ENCODE results near the gene AP1AR.

The AP1AR gene

GRCh38 chr4:112289407-112290253 is 58.0 kb downstream of the AP1AR start:
- no peak overlapping the region for H2AK5ac ChIP-seq (ENCODE audit: low read depth, low read length)
- no CpG with 5 or more reads among the region's 10 CpGs for WGBS, 2 donors (ENCODE audit: extremely low coverage in 2 of 2, insufficient read length in 2 of 2, insufficient replicate concordance in 1 of 2)

GRCh38 chr4:112290341-112290740 is 58.8 kb downstream of the AP1AR start:
- H3K27me3 ChIP-seq (ENCODE audit: control insufficient read depth in 3 of 3, insufficient read depth in 3 of 3, low read depth in 1 of 3, low read length in 3 of 3) = peaks cover 0 to 24% (median 0%) of the 10 kb centered on the region in 3 experiments
- H3K4me1 ChIP-seq (ENCODE audit: control insufficient read depth in 2 of 2, insufficient read depth in 1 of 2, low read depth in 1 of 2, low read length in 2 of 2) = peaks cover 0 to 3% of the 10 kb centered on the region in 2 donors
- no peak overlapping the region for H3K27ac ChIP-seq (replicated peaks; ENCODE audit: low read length)
- H2BK15ac ChIP-seq (ENCODE audit: low read length) = no peak overlapping the region
- no peak overlapping the region for H2AFZ ChIP-seq (ENCODE audit: low read length)
- H3K23ac ChIP-seq (ENCODE audit: low read depth, low read length, poor library complexity) = no peak overlapping the region
- H4K91ac ChIP-seq (ENCODE audit: low read depth, low read length, poor library complexity) = no peak overlapping the region
- no peak overlapping the region for H3K14ac ChIP-seq (ENCODE audit: low read length)
- no peak overlapping the region for H2BK120ac ChIP-seq (ENCODE audit: low read depth, low read length)
- H2AK5ac ChIP-seq (ENCODE audit: low read depth, low read length) = no peak overlapping the region
- no peaks in the 10 kb centered on the region for H3K79me1 ChIP-seq (ENCODE audit: low read depth, low read length)
- no peak overlapping the region for H2BK5ac ChIP-seq (ENCODE audit: low read length)
- H3K36me3 ChIP-seq (replicated peaks in 1 of 2; ENCODE audit: control insufficient read depth in 2 of 2, insufficient read depth in 2 of 2, low read length in 2 of 2) = no peaks in the 10 kb centered on the region
- no peak for DNase-seq (ENCODE audit: low spot score)
- no peak overlapping the region for H3K18ac ChIP-seq (ENCODE audit: low read length)
- H3K4me3 ChIP-seq (ENCODE audit: low read length in 2 of 2) = no peak overlapping the region
- H3K9me3 ChIP-seq (replicated peaks in 1 of 2; ENCODE audit: control insufficient read depth in 2 of 2, insufficient read depth in 1 of 2, low read depth in 1 of 2, low read length in 2 of 2) = peaks cover 0 to 4% of the 10 kb centered on the region in 2 donors
- H3K9ac ChIP-seq (ENCODE audit: low read depth, low read length, poor library complexity) = no peak overlapping the region
- no peak overlapping the region for H2BK12ac ChIP-seq (ENCODE audit: low read length)
- H3K4me2 ChIP-seq (ENCODE audit: insufficient read depth, low read length, poor library complexity, severe bottlenecking) = no peak overlapping the region
- no peak overlapping the region for H4K8ac ChIP-seq (ENCODE audit: low read depth, low read length)
- WGBS, 2 donors (ENCODE audit: extremely low coverage in 2 of 2, insufficient read length in 2 of 2, insufficient replicate concordance in 1 of 2) = no CpG with 5 or more reads among the region's 3 CpGs
- no peak overlapping the region for H3K4ac ChIP-seq (ENCODE audit: low read length)

More at GRCh38 chr4:112289407-112290253, 58.0 kb downstream of the AP1AR start:
- no peak overlapping the region for H3K18ac ChIP-seq (ENCODE audit: low read length)
- no peak overlapping the region for H3K14ac ChIP-seq (ENCODE audit: low read length)
- DNase-seq (ENCODE audit: low spot score) = no peak
- no peak overlapping the region for H3K27ac ChIP-seq (replicated peaks; ENCODE audit: low read length)
- H3K4me1 ChIP-seq (ENCODE audit: control insufficient read depth in 2 of 2, insufficient read depth in 1 of 2, low read depth in 1 of 2, low read length in 2 of 2) = peaks cover 0 to 3% of the 10 kb centered on the region in 2 donors
- H3K27me3 ChIP-seq (ENCODE audit: control insufficient read depth in 3 of 3, insufficient read depth in 3 of 3, low read depth in 1 of 3, low read length in 3 of 3) = peaks cover 0 to 24% (median 0%) of the 10 kb centered on the region in 3 experiments
- no peak overlapping the region for H2BK5ac ChIP-seq (ENCODE audit: low read length)
- H3K79me1 ChIP-seq (ENCODE audit: low read depth, low read length) = no peaks in the 10 kb centered on the region
- no peak overlapping the region for H4K91ac ChIP-seq (ENCODE audit: low read depth, low read length, poor library complexity)
- H2BK120ac ChIP-seq (ENCODE audit: low read depth, low read length) = no peak overlapping the region
- no peak overlapping the region for H2AFZ ChIP-seq (ENCODE audit: low read length)
- no peak overlapping the region for H3K4me2 ChIP-seq (ENCODE audit: insufficient read depth, low read length, poor library complexity, severe bottlenecking)
- H2BK15ac ChIP-seq (ENCODE audit: low read length) = no peak overlapping the region
- no peak overlapping the region for H3K23ac ChIP-seq (ENCODE audit: low read depth, low read length, poor library complexity)
- H3K9me3 ChIP-seq (replicated peaks in 1 of 2; ENCODE audit: control insufficient read depth in 2 of 2, insufficient read depth in 1 of 2, low read depth in 1 of 2, low read length in 2 of 2) = peaks cover 0 to 4% of the 10 kb centered on the region in 2 donors
- H3K9ac ChIP-seq (ENCODE audit: low read depth, low read length, poor library complexity) = no peak overlapping the region
- H3K4me3 ChIP-seq (ENCODE audit: low read length in 2 of 2) = no peak overlapping the region
- no peak overlapping the region for H2BK12ac ChIP-seq (ENCODE audit: low read length)
- H3K4ac ChIP-seq (ENCODE audit: low read length) = no peak overlapping the region
- H4K8ac ChIP-seq (ENCODE audit: low read depth, low read length) = no peak overlapping the region
- H3K36me3 ChIP-seq (replicated peaks in 1 of 2; ENCODE audit: control insufficient read depth in 2 of 2, insufficient read depth in 2 of 2, low read length in 2 of 2) = no peaks in the 10 kb centered on the region

- no peak within 1 kb of the TSS for H2AK5ac ChIP-seq (ENCODE audit: low read depth, low read length)
- H2BK120ac ChIP-seq (ENCODE audit: low read depth, low read length) = no peak within 1 kb of the TSS
- no peaks in the 10 kb centered on the region for H3K27me3 ChIP-seq (ENCODE audit: control insufficient read depth in 3 of 3, insufficient read depth in 3 of 3, low read depth in 1 of 3, low read length in 3 of 3)
- H3K4me1 ChIP-seq (ENCODE audit: control insufficient read depth in 2 of 2, insufficient read depth in 1 of 2, low read depth in 1 of 2, low read length in 2 of 2) = no peaks in the 10 kb centered on the region
- H3K79me1 ChIP-seq (ENCODE audit: low read depth, low read length) = no peaks in the 10 kb centered on the region
- H2AFZ ChIP-seq (ENCODE audit: low read length) = peak within 1 kb of the TSS; percentile 84
- peak within 1 kb of the TSS in 1 of 2 donors; percentile 26 for H3K4me3 ChIP-seq (ENCODE audit: low read length in 2 of 2)
- DNase-seq (ENCODE audit: low spot score) = no peak
- H3K9me3 ChIP-seq (replicated peaks in 1 of 2; ENCODE audit: control insufficient read depth in 2 of 2, insufficient read depth in 1 of 2, low read depth in 1 of 2, low read length in 2 of 2) = no peaks in the 10 kb centered on the region
- H2BK12ac ChIP-seq (ENCODE audit: low read length) = no peak within 1 kb of the TSS
- no CpG with 5 or more reads among the region's 4 CpGs for WGBS, 2 donors (ENCODE audit: extremely low coverage in 2 of 2, insufficient read length in 2 of 2, insufficient replicate concordance in 1 of 2)
- no peak within 1 kb of the TSS for H3K4ac ChIP-seq (ENCODE audit: low read length)
- no peak within 1 kb of the TSS for H2BK5ac ChIP-seq (ENCODE audit: low read length)
- no peak within 1 kb of the TSS for H3K27ac ChIP-seq (replicated peaks; ENCODE audit: low read length)
- no peak within 1 kb of the TSS for H4K8ac ChIP-seq (ENCODE audit: low read depth, low read length)
- H3K23ac ChIP-seq (ENCODE audit: low read depth, low read length, poor library complexity) = no peak within 1 kb of the TSS
- H3K9ac ChIP-seq (ENCODE audit: low read depth, low read length, poor library complexity) = no peak within 1 kb of the TSS
- H3K36me3 ChIP-seq (replicated peaks in 1 of 2; ENCODE audit: control insufficient read depth in 2 of 2, insufficient read depth in 2 of 2, low read length in 2 of 2) = no peaks in the 10 kb centered on the region
- no peak within 1 kb of the TSS for H3K18ac ChIP-seq (ENCODE audit: low read length)
- H3K4me2 ChIP-seq (ENCODE audit: insufficient read depth, low read length, poor library complexity, severe bottlenecking) = no peak within 1 kb of the TSS
- no peak within 1 kb of the TSS for H2BK15ac ChIP-seq (ENCODE audit: low read length)
- H4K91ac ChIP-seq (ENCODE audit: low read depth, low read length, poor library complexity) = no peak within 1 kb of the TSS
- H3K14ac ChIP-seq (ENCODE audit: low read length) = no peak within 1 kb of the TSS
These were observed 65.6 kb downstream of the AP1AR start, which contains the start of gene ALPK1 for GRCh38 chr4:112296949-112297880. TSS of gene ALPK1 (plus strand) at chr4:112297369.

- Histone ChIP-seq H3K4me3 (ENCODE audit: low read length in 2 of 2) (no peak overlapping the region), H2BK12ac (ENCODE audit: low read length) (no peak overlapping the region), H3K36me3 (replicated peaks in 1 of 2; ENCODE audit: control insufficient read depth in 2 of 2, insufficient read depth in 2 of 2, low read length in 2 of 2) (no peaks in the 10 kb centered on the region), H3K9ac (ENCODE audit: low read depth, low read length, poor library complexity) (no peak overlapping the region), H3K9me3 (replicated peaks in 1 of 2; ENCODE audit: control insufficient read depth in 2 of 2, insufficient read depth in 1 of 2, low read depth in 1 of 2, low read length in 2 of 2) (no peaks in the 10 kb centered on the region), H3K4ac (ENCODE audit: low read length) (no peak overlapping the region), H2AFZ (ENCODE audit: low read length) (no peak overlapping the region), H3K27me3 (ENCODE audit: control insufficient read depth in 3 of 3, insufficient read depth in 3 of 3, low read depth in 1 of 3, low read length in 3 of 3) (no peaks in the 10 kb centered on the region), H2BK120ac (ENCODE audit: low read depth, low read length) (no peak overlapping the region), H2BK5ac (ENCODE audit: low read length) (no peak overlapping the region), H4K91ac (ENCODE audit: low read depth, low read length, poor library complexity) (no peak overlapping the region), H3K18ac (ENCODE audit: low read length) (no peak overlapping the region), H3K27ac (replicated peaks; ENCODE audit: low read length) (no peak overlapping the region), H3K23ac (ENCODE audit: low read depth, low read length, poor library complexity) (no peak overlapping the region), H4K8ac (ENCODE audit: low read depth, low read length) (no peak overlapping the region), H3K79me1 (ENCODE audit: low read depth, low read length) (no peaks in the 10 kb centered on the region), H3K4me1 (ENCODE audit: control insufficient read depth in 2 of 2, insufficient read depth in 1 of 2, low read depth in 1 of 2, low read length in 2 of 2) (no peaks in the 10 kb centered on the region), H2BK15ac (ENCODE audit: low read length) (no peak overlapping the region), H3K4me2 (ENCODE audit: insufficient read depth, low read length, poor library complexity, severe bottlenecking) (no peak overlapping the region), H3K14ac (ENCODE audit: low read length) (no peak overlapping the region), H2AK5ac (ENCODE audit: low read depth, low read length) (no peak overlapping the region)
- no peak for DNase-seq (ENCODE audit: low spot score)
- no CpG with 5 or more reads among the region's 4 CpGs for WGBS, 2 donors (ENCODE audit: extremely low coverage in 2 of 2, insufficient read length in 2 of 2, insufficient replicate concordance in 1 of 2)
These were observed 68.1 kb downstream of the AP1AR start for GRCh38 chr4:112299721-112300120.

Data from neuronal stem cell (in vitro differentiated cells).